ENCODE results near the gene GOLGA6L26. TPM values are rescaled to one million over a fixed set of nuclear protein-coding genes. Genes with fewer than 3 reads are reported as not detected.
"Not testable (repeated sequence)": the region's sequence is repeated elsewhere in the genome, so short reads cannot be mapped to it uniquely, and the experiment has no call there.

Gene GOLGA6L26
- total RNA-seq, 1 experiment from 2014 or later = not detected

GRCh38 chr15:23364261-23364660 is 30.3 kb upstream of the GOLGA6L26 start:
- not testable (repeated sequence) for ATAC-seq

GRCh38 chr15:23362622-23363021 is 28.6 kb upstream of the GOLGA6L26 start:
- POLR2A ChIA-PET; BruUV-seq (replicated peaks); H3K4me1 ChIP-seq (ENCODE audit: control insufficient read depth in 1 of 2, insufficient read depth in 2 of 2, low read length in 2 of 2); H3K79me2 ChIP-seq (ENCODE audit: insufficient read depth, low read length); CTCF ChIA-PET; RAD21 ChIA-PET (ENCODE audit: low non-redundant PET in 1 of 2, low total read pairs in 2 of 2, uncharacterized antibody in 2 of 2, unreplicated experiment in 2 of 2); H4K20me1 ChIP-seq (ENCODE audit: insufficient read depth); H2AFZ ChIP-seq (ENCODE audit: low read depth, low read length, poor library complexity, severe bottlenecking); H3K9me2 ChIP-seq (ENCODE audit: insufficient read depth); H3K27me3 ChIP-seq (ENCODE audit: insufficient read depth, low read length); H3K9me3 ChIP-seq (ENCODE audit: control insufficient read depth in 1 of 2, insufficient read depth in 1 of 2, low read depth in 1 of 2, low read length in 2 of 2); H3K9ac ChIP-seq (ENCODE audit: low read length); H3K4me3 ChIP-seq (replicated peaks in 1 of 2; ENCODE audit: low read depth in 1 of 2, low read length in 2 of 2); intact Hi-C loops (cut with micrococcal nuclease); DNase-seq (ENCODE audit: low read depth, low spot score); H3K27ac ChIP-seq (ENCODE audit: low read depth, low read length); H3K36me3 ChIP-seq (ENCODE audit: control insufficient read depth in 1 of 2, insufficient read depth in 2 of 2, low read length in 2 of 2); H3K4me2 ChIP-seq (ENCODE audit: low read length); ATAC-seq: not testable (repeated sequence)

More at GRCh38 chr15:23364261-23364660, 30.3 kb upstream of the GOLGA6L26 start:
- H3K4me3 ChIP-seq (replicated peaks in 1 of 2; ENCODE audit: low read depth in 1 of 2, low read length in 2 of 2); H2AFZ ChIP-seq (ENCODE audit: low read depth, low read length, poor library complexity, severe bottlenecking); H3K4me2 ChIP-seq (ENCODE audit: low read length); RAD21 ChIA-PET (ENCODE audit: low non-redundant PET in 1 of 2, low total read pairs in 2 of 2, uncharacterized antibody in 2 of 2, unreplicated experiment in 2 of 2); CTCF ChIA-PET; H4K20me1 ChIP-seq (ENCODE audit: insufficient read depth); H3K36me3 ChIP-seq (ENCODE audit: control insufficient read depth in 1 of 2, insufficient read depth in 2 of 2, low read length in 2 of 2); intact Hi-C loops (cut with micrococcal nuclease); H3K79me2 ChIP-seq (ENCODE audit: insufficient read depth, low read length); H3K27me3 ChIP-seq (ENCODE audit: insufficient read depth, low read length); H3K9ac ChIP-seq (ENCODE audit: low read length); H3K27ac ChIP-seq (ENCODE audit: low read depth, low read length); H3K9me3 ChIP-seq (ENCODE audit: control insufficient read depth in 1 of 2, insufficient read depth in 1 of 2, low read depth in 1 of 2, low read length in 2 of 2); BruUV-seq (replicated peaks); POLR2A ChIA-PET; H3K4me1 ChIP-seq (ENCODE audit: control insufficient read depth in 1 of 2, insufficient read depth in 2 of 2, low read length in 2 of 2); DNase-seq (ENCODE audit: low read depth, low spot score); H3K9me2 ChIP-seq (ENCODE audit: insufficient read depth): not testable (repeated sequence)

- CTCF ChIA-PET; ATAC-seq; H4K20me1 ChIP-seq (ENCODE audit: insufficient read depth); H3K79me2 ChIP-seq (ENCODE audit: insufficient read depth, low read length); H3K4me2 ChIP-seq (ENCODE audit: low read length); H3K36me3 ChIP-seq (ENCODE audit: control insufficient read depth in 1 of 2, insufficient read depth in 2 of 2, low read length in 2 of 2); H3K9me2 ChIP-seq (ENCODE audit: insufficient read depth); H3K9ac ChIP-seq (ENCODE audit: low read length); RAD21 ChIA-PET (ENCODE audit: low non-redundant PET in 1 of 2, low total read pairs in 2 of 2, uncharacterized antibody in 2 of 2, unreplicated experiment in 2 of 2); H3K9me3 ChIP-seq (ENCODE audit: control insufficient read depth in 1 of 2, insufficient read depth in 1 of 2, low read depth in 1 of 2, low read length in 2 of 2); H2AFZ ChIP-seq (ENCODE audit: low read depth, low read length, poor library complexity, severe bottlenecking); DNase-seq (ENCODE audit: low read depth, low spot score); intact Hi-C loops (cut with micrococcal nuclease); POLR2A ChIA-PET; H3K27me3 ChIP-seq (ENCODE audit: insufficient read depth, low read length); H3K27ac ChIP-seq (ENCODE audit: low read depth, low read length); H3K4me1 ChIP-seq (ENCODE audit: control insufficient read depth in 1 of 2, insufficient read depth in 2 of 2, low read length in 2 of 2); H3K4me3 ChIP-seq (replicated peaks in 1 of 2; ENCODE audit: low read depth in 1 of 2, low read length in 2 of 2); BruUV-seq (replicated peaks): not testable (repeated sequence)
Measured at GRCh38 chr15:23354448-23354847, 20.5 kb upstream of the GOLGA6L26 start, which contains the start of gene GOLGA8S. Gene GOLGA8S (plus strand): TSS chr15:23354748. CDS start chr15:23354810, 62 bp downstream.

GRCh38 chr15:23311233-23311632 is 22.8 kb downstream of the GOLGA6L26 start:
- H3K9ac ChIP-seq (ENCODE audit: low read length); H3K79me2 ChIP-seq (ENCODE audit: insufficient read depth, low read length); RAD21 ChIA-PET (ENCODE audit: low non-redundant PET in 1 of 2, low total read pairs in 2 of 2, uncharacterized antibody in 2 of 2, unreplicated experiment in 2 of 2); DNase-seq (ENCODE audit: low read depth, low spot score); ATAC-seq; H3K27me3 ChIP-seq (ENCODE audit: insufficient read depth, low read length); H3K36me3 ChIP-seq (ENCODE audit: control insufficient read depth in 1 of 2, insufficient read depth in 2 of 2, low read length in 2 of 2); POLR2A ChIA-PET; H3K27ac ChIP-seq (ENCODE audit: low read depth, low read length); H2AFZ ChIP-seq (ENCODE audit: low read depth, low read length, poor library complexity, severe bottlenecking); H3K4me3 ChIP-seq (replicated peaks in 1 of 2; ENCODE audit: low read depth in 1 of 2, low read length in 2 of 2); H3K9me3 ChIP-seq (ENCODE audit: control insufficient read depth in 1 of 2, insufficient read depth in 1 of 2, low read depth in 1 of 2, low read length in 2 of 2); CTCF ChIA-PET; BruUV-seq (replicated peaks); H3K4me1 ChIP-seq (ENCODE audit: control insufficient read depth in 1 of 2, insufficient read depth in 2 of 2, low read length in 2 of 2); intact Hi-C loops (cut with micrococcal nuclease); H4K20me1 ChIP-seq (ENCODE audit: insufficient read depth); H3K9me2 ChIP-seq (ENCODE audit: insufficient read depth); H3K4me2 ChIP-seq (ENCODE audit: low read length): not testable (repeated sequence)

- intact Hi-C loops (cut with micrococcal nuclease); H3K4me2 ChIP-seq (ENCODE audit: low read length); H3K27me3 ChIP-seq (ENCODE audit: insufficient read depth, low read length); H3K4me1 ChIP-seq (ENCODE audit: control insufficient read depth in 1 of 2, insufficient read depth in 2 of 2, low read length in 2 of 2); H3K27ac ChIP-seq (ENCODE audit: low read depth, low read length); H3K36me3 ChIP-seq (ENCODE audit: control insufficient read depth in 1 of 2, insufficient read depth in 2 of 2, low read length in 2 of 2); H3K4me3 ChIP-seq (replicated peaks in 1 of 2; ENCODE audit: low read depth in 1 of 2, low read length in 2 of 2); RAD21 ChIA-PET (ENCODE audit: low non-redundant PET in 1 of 2, low total read pairs in 2 of 2, uncharacterized antibody in 2 of 2, unreplicated experiment in 2 of 2); CTCF ChIA-PET; DNase-seq (ENCODE audit: low read depth, low spot score); BruUV-seq (replicated peaks); ATAC-seq; POLR2A ChIA-PET; H3K9me2 ChIP-seq (ENCODE audit: insufficient read depth); H4K20me1 ChIP-seq (ENCODE audit: insufficient read depth); H2AFZ ChIP-seq (ENCODE audit: low read depth, low read length, poor library complexity, severe bottlenecking); H3K9me3 ChIP-seq (ENCODE audit: control insufficient read depth in 1 of 2, insufficient read depth in 1 of 2, low read depth in 1 of 2, low read length in 2 of 2); H3K9ac ChIP-seq (ENCODE audit: low read length): not testable (repeated sequence)
- H3K79me2 ChIP-seq (ENCODE audit: insufficient read depth, low read length) = peaks cover 20% of the 10 kb centered on the region
Measured at GRCh38 chr15:23305921-23306320, 28.1 kb downstream of the GOLGA6L26 start.

Measured in HCT116 (cell line).